Endothelial cell of umbilical vein (primary cell): ENCODE measurements around the gene IGFL4. TPM values are rescaled to one million over a fixed set of nuclear protein-coding genes. Genes with fewer than 3 reads are reported as not detected.

Source experiments
- BruUV-seq: library from RNA; stranded (reverse); fragments of 400-500 nt; replicated peaks from 2 replicates; lab custom pipeline; 2021; lab: Mats Ljungman, UMichigan
- CTCF ChIA-PET: fragments of 300-600, 350-600 bp; sonication (Branson Sonifier 250); formaldehyde crosslinking; loops from one replicate; lab custom pipeline; 2021; ENCODE audit warnings: antibody characterized with exemption, inconsistent platforms; lab: Charles Lee
- POLR2A ChIA-PET: fragments of 300-600, 350-600 bp; sonication (Branson Sonifier 250); formaldehyde crosslinking; loops from one replicate; lab custom pipeline; 2021; ENCODE audit warnings: antibody characterized with exemption, inconsistent platforms; lab: Charles Lee
- DNase-seq: peaks from one replicate; pipeline ENCODE4 v3.0.0-alpha.2; 2011; ENCODE audit warnings: low read depth, low spot score
- FAIRE-seq: peaks from 2 replicates; lab custom pipeline; 2011; peaks lifted over from hg19 to GRCh38; lab: Jason Lieb, UNC
- H2AFZ ChIP-seq: 2 replicates; pipeline ENCODE4 v1.6.0; 2012; ENCODE audit warnings: low read depth, low read length, control low read depth, inconsistent platforms
- H3K27ac ChIP-seq: 2 replicates; pipeline ENCODE4 v1.5.1; 2011; ENCODE audit warnings: low read depth, mild to moderate bottlenecking, control low read depth, low read length, moderate library complexity; ENCODE audit not compliant: insufficient read depth
- H3K27me3 ChIP-seq, 2 experiments: 2 replicates each; pipeline versions ENCODE4 v1.6.0 to v1.6.1; 2011; ENCODE audit warnings: low read length in 2 of 2, mixed read lengths in 1 of 2; ENCODE audit not compliant: control insufficient read depth in 2 of 2, insufficient read depth in 2 of 2
- H3K36me3 ChIP-seq, 2 experiments: 2 replicates in 1 of 2; 3 replicates in 1 of 2; pipeline ENCODE4 v1.5.1; 2011; ENCODE audit warnings: low read length in 2 of 2, mild to moderate bottlenecking in 1 of 2, moderate library complexity in 1 of 2; ENCODE audit not compliant: control insufficient read depth in 2 of 2, insufficient read depth in 2 of 2; ENCODE audit errors: extremely low read depth in 1 of 2
- H3K4me1 ChIP-seq: 3 replicates; pipeline ENCODE4 v1.5.1; 2011; ENCODE audit warnings: mild to moderate bottlenecking, low read length; ENCODE audit not compliant: control insufficient read depth, insufficient read depth; ENCODE audit errors: extremely low read depth
- H3K4me2 ChIP-seq: 2 replicates; pipeline ENCODE4 v1.6.1; 2011; ENCODE audit warnings: low read length, control low read depth, mixed read lengths; ENCODE audit not compliant: insufficient read depth
- H3K4me3 ChIP-seq, 3 experiments: fragments of 200-600 bp in 1 of 3; sonication (generic), shearing (Covaris generic) in 1 of 3; replicated peaks in 1 of 3; 2 replicates each; pipeline ENCODE4 v1.5.1; 2011 to 2016; ENCODE audit warnings: control low read depth in 3 of 3, low read length in 3 of 3, mild to moderate bottlenecking in 2 of 3, inconsistent platforms in 1 of 3, low read depth in 1 of 3, moderate library complexity in 1 of 3; ENCODE audit not compliant: insufficient read depth in 1 of 3
- H3K79me2 ChIP-seq: 2 replicates; pipeline ENCODE4 v1.6.0; 2012; ENCODE audit warnings: low read length, inconsistent platforms; ENCODE audit not compliant: control insufficient read depth, insufficient read depth
- H3K9ac ChIP-seq: replicated peaks from 2 replicates; pipeline ENCODE3; 2011; ENCODE audit warnings: low read length, control low read depth; ENCODE audit not compliant: insufficient read depth; ENCODE audit errors: extremely low read depth
- H3K9me1 ChIP-seq: replicated peaks from 3 replicates; pipeline ENCODE4 v1.6.0; 2011; ENCODE audit warnings: mild to moderate bottlenecking, low read length; ENCODE audit not compliant: control insufficient read depth, insufficient read depth; ENCODE audit errors: extremely low read depth
- H3K9me3 ChIP-seq: replicated peaks from 2 replicates; pipeline ENCODE4 v1.5.1; 2012; ENCODE audit warnings: low read length, inconsistent platforms; ENCODE audit not compliant: control insufficient read depth, insufficient read depth
- H4K20me1 ChIP-seq: replicated peaks from 2 replicates; pipeline ENCODE3; 2011; ENCODE audit warnings: mild to moderate bottlenecking, low read length; ENCODE audit not compliant: control insufficient read depth, insufficient read depth; ENCODE audit errors: extremely low read depth
- EZH2 ChIP-seq: IDR thresholded peaks from 2 replicates; pipeline ENCODE4 v1.6.1; 2012; ENCODE audit warnings: borderline replicate concordance, low read depth, mild to moderate bottlenecking, moderate library complexity, low read length, inconsistent platforms; ENCODE audit not compliant: severe bottlenecking
- GATA2 ChIP-seq: IDR thresholded peaks from 2 replicates; pipeline ENCODE4 v1.7.0; 2011; ENCODE audit warnings: low read depth, mild to moderate bottlenecking, moderate library complexity, mixed read lengths, low read length; ENCODE audit not compliant: insufficient read length, insufficient read depth
- JUN ChIP-seq: IDR thresholded peaks from 2 replicates; pipeline ENCODE4 v1.6.1; 2011; ENCODE audit warnings: borderline replicate concordance, low read depth; ENCODE audit not compliant: insufficient read length, insufficient read depth
- MYC ChIP-seq: IDR thresholded peaks from one replicate; pipeline ENCODE4 v1.6.1; 2011; ENCODE audit warnings: mild to moderate bottlenecking, low read depth, low read length
- dilution Hi-C: fragments of 300-500 bp; cut with MboI; formaldehyde crosslinking; loops from one replicate; pipeline ENCODE4 v1.15.0; 2019; ENCODE audit warnings: low sequenced_read_pairs; ENCODE audit not compliant: extremely low pct_ligation_motif_present
- intact Hi-C: fragments of 100-400 bp; cut with micrococcal nuclease; formaldehyde crosslinking; loops from one replicate; pipeline ENCODE4 v1.10.0; 2022
- polyA plus RNA-seq, 4 experiments: library from polyadenylated mRNA; depleted of rRNA in 3 of 4; stranded (reverse) in 3 of 4; unstranded in 1 of 4; fragments of >200 nt; gene quantifications; 2 replicates each; pipeline versions ENCODE4 v1.2.1 to v1.2.3, GENCODE V29; 2011 to 2012; ENCODE audit warnings: missing spikeins in 1 of 4
- total RNA-seq: library from RNA; stranded (reverse); gene quantifications from 2 replicates; pipeline ENCODE4 v1.2.3, GENCODE V29; 2021
- TF ChIP-seq, protein P1 (sequence below), 2 donors: IDR thresholded peaks; 1 replicate in 1 of 2; 2 replicates in 1 of 2; pipeline ENCODE4 v1.5.1; 2011; ENCODE audit warnings: low read length in 2 of 2, mild to moderate bottlenecking in 2 of 2, moderate library complexity in 2 of 2, control low read depth in 1 of 2, inconsistent platforms in 1 of 2, low read depth in 1 of 2; ENCODE audit not compliant: insufficient read depth in 1 of 2; ENCODE audit errors: extremely low read depth in 1 of 2

The IGFL4 gene
- total and polyA plus RNA-seq, 2 donors (not counting 3 experiments of a cell fraction or from before 2014, with no cell fraction given): not detected

DNA sequence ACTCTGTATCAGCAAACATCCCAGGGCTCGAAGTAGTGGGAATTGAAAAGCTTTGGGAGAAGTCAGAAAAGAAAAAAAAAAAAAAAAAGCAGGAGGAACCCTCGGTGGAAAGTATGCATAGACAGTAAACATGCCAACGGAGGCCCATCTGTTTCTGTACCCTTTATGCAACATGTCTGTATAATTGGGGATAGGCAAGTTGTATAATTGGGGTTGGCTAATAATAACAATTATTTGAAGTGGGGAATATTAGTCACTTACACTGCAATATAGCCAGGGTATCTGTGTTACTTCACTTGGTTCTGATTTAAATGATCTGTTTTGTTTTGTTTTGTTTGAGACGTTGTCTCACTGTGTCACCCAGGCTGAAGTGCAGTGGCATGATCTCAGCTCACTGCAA lies 12.1 kb upstream of the IGFL4 start:
- no peak for TF ChIP-seq MYC
- TF ChIP-seq, protein P1, sequence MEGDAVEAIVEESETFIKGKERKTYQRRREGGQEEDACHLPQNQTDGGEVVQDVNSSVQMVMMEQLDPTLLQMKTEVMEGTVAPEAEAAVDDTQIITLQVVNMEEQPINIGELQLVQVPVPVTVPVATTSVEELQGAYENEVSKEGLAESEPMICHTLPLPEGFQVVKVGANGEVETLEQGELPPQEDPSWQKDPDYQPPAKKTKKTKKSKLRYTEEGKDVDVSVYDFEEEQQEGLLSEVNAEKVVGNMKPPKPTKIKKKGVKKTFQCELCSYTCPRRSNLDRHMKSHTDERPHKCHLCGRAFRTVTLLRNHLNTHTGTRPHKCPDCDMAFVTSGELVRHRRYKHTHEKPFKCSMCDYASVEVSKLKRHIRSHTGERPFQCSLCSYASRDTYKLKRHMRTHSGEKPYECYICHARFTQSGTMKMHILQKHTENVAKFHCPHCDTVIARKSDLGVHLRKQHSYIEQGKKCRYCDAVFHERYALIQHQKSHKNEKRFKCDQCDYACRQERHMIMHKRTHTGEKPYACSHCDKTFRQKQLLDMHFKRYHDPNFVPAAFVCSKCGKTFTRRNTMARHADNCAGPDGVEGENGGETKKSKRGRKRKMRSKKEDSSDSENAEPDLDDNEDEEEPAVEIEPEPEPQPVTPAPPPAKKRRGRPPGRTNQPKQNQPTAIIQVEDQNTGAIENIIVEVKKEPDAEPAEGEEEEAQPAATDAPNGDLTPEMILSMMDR (IDR thresholded peaks at IDR 0.05; ENCODE audit: extremely low read depth in 1 of 2, insufficient read depth in 1 of 2, low read depth in 1 of 2, low read length in 2 of 2): no peak
- dilution Hi-C loops (no loop called here), intact Hi-C loops (no loop called here)
- Histone ChIP-seq H3K4me3 (no peak overlapping the region), H3K36me3 (no peaks in the 10 kb centered on the region), H3K4me2 (no peak overlapping the region), H3K9ac (no peak overlapping the region), H3K79me2 (no peaks in the 10 kb centered on the region), H3K4me1 (no peaks in the 10 kb centered on the region), H3K9me1 (no peaks in the 10 kb centered on the region), H4K20me1 (no peaks in the 10 kb centered on the region), H3K27me3 (peaks cover 14 to 37% of the 10 kb centered on the region in 2 experiments), H2AFZ (no peak overlapping the region), H3K27ac (no peak overlapping the region), H3K9me3 (no peaks in the 10 kb centered on the region)
- POLR2A ChIA-PET: interaction anchor here (0.6 kb wide), 1 partner anchor 57 kb away, joined by 3 read pairs; no protein-coding TSS in a partner anchor
- CTCF ChIA-PET: interaction anchor here (2.8 to 4.3 kb wide), 2 partner anchors 16 to 24 kb away, joined by 6 to 32 read pairs; no protein-coding TSS in a partner anchor
- FAIRE-seq: no peak
- BruUV-seq: no TSS peak
- no peak for DNase-seq

DNA sequence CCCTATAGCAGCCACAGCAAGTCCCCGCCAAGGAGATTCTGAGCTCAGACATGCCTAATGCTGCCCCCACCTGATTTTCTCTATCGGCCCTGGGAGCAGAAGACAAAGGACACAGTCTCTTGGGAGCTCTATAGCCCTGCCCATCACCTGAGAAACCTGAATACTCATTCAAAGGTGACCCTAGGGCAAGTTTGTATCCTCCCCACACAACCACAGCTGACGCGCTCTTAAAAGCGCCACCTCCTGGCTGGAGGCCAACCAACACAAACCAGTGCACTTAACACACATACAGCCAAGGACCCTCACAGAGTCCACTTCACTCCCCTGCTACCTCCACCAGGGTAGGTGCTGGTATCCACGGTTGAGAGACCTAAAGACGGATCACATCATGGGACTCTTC lies 8.8 kb upstream of the IGFL4 start:
- no peaks in the 10 kb centered on the region for H4K20me1 ChIP-seq
- no peak overlapping the region for H3K4me2 ChIP-seq
- ChIA-PET POLR2A (no interaction called here), CTCF (interaction anchor here (0.8 to 1.5 kb wide), 5 partner anchors 9 to 33 kb away, joined by 3 to 10 read pairs (median 3); partner anchors contain the start of gene IGFL4)
- H3K9me3 ChIP-seq: no peaks in the 10 kb centered on the region
- no peaks in the 10 kb centered on the region for H3K36me3 ChIP-seq
- H3K27ac ChIP-seq: no peak overlapping the region
- FAIRE-seq (no peak), DNase-seq (no peak)
- no peaks in the 10 kb centered on the region for H3K9me1 ChIP-seq
- no TSS peak for BruUV-seq
- H2AFZ ChIP-seq: no peak overlapping the region
- dilution Hi-C loops: no loop called here
- H3K4me3 ChIP-seq: no peak overlapping the region
- intact Hi-C loops: no loop called here
- peaks cover 9 to 38% of the 10 kb centered on the region in 2 experiments for H3K27me3 ChIP-seq
- no peak overlapping the region for H3K9ac ChIP-seq
- no peaks in the 10 kb centered on the region for H3K79me2 ChIP-seq
- H3K4me1 ChIP-seq: no peaks in the 10 kb centered on the region
- no peak for TF ChIP-seq GATA2
- no peak for TF ChIP-seq EZH2
- TF ChIP-seq JUN: no peak
- TF ChIP-seq, protein P1 (IDR thresholded peaks at IDR 0.05; ENCODE audit: extremely low read depth in 1 of 2, insufficient read depth in 1 of 2, low read depth in 1 of 2, low read length in 2 of 2): no peak
